HUES64 (cell line): Measurements from ENCODE around the gene ITGA3.

ENCODE experiments used
- H3K27ac ChIP-seq: 2 replicates; pipeline ENCODE4 v1.7.0; 2013; ENCODE audit warnings: low read depth, low read length, inconsistent platforms
- H3K27me3 ChIP-seq: 2 replicates; pipeline ENCODE4 v1.6.1; 2013; ENCODE audit warnings: mild to moderate bottlenecking, low read length; ENCODE audit not compliant: insufficient read depth
- H3K36me3 ChIP-seq: 2 replicates; pipeline ENCODE4 v1.6.1; 2013; ENCODE audit warnings: mild to moderate bottlenecking, low read length; ENCODE audit not compliant: insufficient read depth
- H3K4me1 ChIP-seq: 2 replicates; pipeline ENCODE4 v1.6.1; 2013; ENCODE audit warnings: mild to moderate bottlenecking, low read length, moderate library complexity; ENCODE audit not compliant: insufficient read depth
- H3K4me3 ChIP-seq: 2 replicates; pipeline ENCODE4 v1.5.1; 2013; ENCODE audit warnings: mild to moderate bottlenecking, low read length, moderate library complexity
- H3K9ac ChIP-seq: 2 replicates; pipeline ENCODE4 v1.6.1; 2013; ENCODE audit warnings: mild to moderate bottlenecking, low read depth, low read length
- H3K9me3 ChIP-seq: 2 replicates; pipeline ENCODE4 v1.6.1; 2013; ENCODE audit warnings: low read depth, low read length; ENCODE audit not compliant: insufficient read depth
- WGBS: fragments of 150-250, 120-280 bp; methylation state at CpG from one replicate; pipeline ENCODE4 v1.1.7; 2013; ENCODE audit warnings: missing lambda C conversion rate; 5-methylcytosine and 5-hydroxymethylcytosine counted together

Gene ITGA3

GRCh38 chr17:50074227-50074626, 18.3 kb downstream of the ITGA3 start:
- Histone ChIP-seq H3K4me3 (no peak overlapping the region), H3K4me1 (no peaks in the 10 kb centered on the region), H3K36me3 (peaks cover 40% of the 10 kb centered on the region; the same call in 1 of the 2 replicates), H3K9me3 (no peaks in the 10 kb centered on the region), H3K9ac (no peak overlapping the region), H3K27ac (no peak overlapping the region), H3K27me3 (no peaks in the 10 kb centered on the region)
- WGBS = 95% methylated on average over 6 of the region's 6 CpGs

GRCh38 chr17:50075446-50076032, 19.6 kb downstream of the ITGA3 start:
- Histone ChIP-seq H3K27me3 (no peaks in the 10 kb centered on the region), H3K4me3 (no peak overlapping the region), H3K4me1 (no peaks in the 10 kb centered on the region), H3K9ac (no peak overlapping the region), H3K27ac (no peak overlapping the region), H3K36me3 (peaks cover 40% of the 10 kb centered on the region; the same call in 1 of the 2 replicates), H3K9me3 (no peaks in the 10 kb centered on the region)
- WGBS = 96% methylated on average over 16 of the region's 16 CpGs

- Histone ChIP-seq H3K4me3 (no peak overlapping the region), H3K36me3 (peaks cover 41% of the 10 kb centered on the region; the same call in 1 of the 2 replicates)
- 88% methylated on average over 16 of the region's 16 CpGs for WGBS
Observed at GRCh38 chr17:50076221-50076590, 20.3 kb downstream of the ITGA3 start.

GRCh38 chr17:50076591-50077235, 20.8 kb downstream of the ITGA3 start:
- no peaks in the 10 kb centered on the region for H3K9me3 ChIP-seq
- WGBS = 69% methylated on average over 39 of the region's 39 CpGs
- H3K27me3 ChIP-seq = no peaks in the 10 kb centered on the region
- no peak overlapping the region for H3K27ac ChIP-seq
- peaks cover 43% of the 10 kb centered on the region; the same call in 1 of the 2 replicates for H3K36me3 ChIP-seq
- H3K9ac ChIP-seq = no peak overlapping the region
- H3K4me3 ChIP-seq = no peak overlapping the region
- H3K4me1 ChIP-seq = no peaks in the 10 kb centered on the region

More at GRCh38 chr17:50076221-50076590, 20.3 kb downstream of the ITGA3 start:
- H3K27ac ChIP-seq = no peak overlapping the region
- no peaks in the 10 kb centered on the region for H3K4me1 ChIP-seq
- H3K9ac ChIP-seq = no peak overlapping the region
- H3K9me3 ChIP-seq = no peaks in the 10 kb centered on the region
- H3K27me3 ChIP-seq = no peaks in the 10 kb centered on the region

GRCh38 chr17:50078430-50078829, 22.5 kb downstream of the ITGA3 start:
- Histone ChIP-seq H3K9me3 (no peaks in the 10 kb centered on the region), H3K4me1 (no peaks in the 10 kb centered on the region), H3K27me3 (no peaks in the 10 kb centered on the region), H3K36me3 (peaks cover 49% of the 10 kb centered on the region; the same call in 1 of the 2 replicates), H3K9ac (no peak overlapping the region), H3K27ac (no peak overlapping the region), H3K4me3 (no peak overlapping the region)
- 90% methylated on average over 3 of the region's 4 CpGs for WGBS

- H3K9me3 ChIP-seq = no peaks in the 10 kb centered on the region
- peaks cover 47% of the 10 kb centered on the region; the same call in 1 of the 2 replicates for H3K36me3 ChIP-seq
- no peak overlapping the region for H3K4me3 ChIP-seq
- H3K4me1 ChIP-seq = no peaks in the 10 kb centered on the region
- no peak overlapping the region for H3K9ac ChIP-seq
- 86% methylated on average over 12 of the region's 12 CpGs for WGBS
- H3K27ac ChIP-seq = no peak overlapping the region
- H3K27me3 ChIP-seq = no peaks in the 10 kb centered on the region
Observed at GRCh38 chr17:50079334-50080095, 23.6 kb downstream of the ITGA3 start.

- Histone ChIP-seq H3K27me3 (no peaks in the 10 kb centered on the region), H3K9ac (no peak overlapping the region), H3K4me1 (no peaks in the 10 kb centered on the region), H3K36me3 (peaks cover 45% of the 10 kb centered on the region; the same call in 1 of the 2 replicates), H3K9me3 (no peaks in the 10 kb centered on the region), H3K27ac (no peak overlapping the region), H3K4me3 (no peak overlapping the region)
- WGBS = 83% methylated on average over 11 of the region's 11 CpGs
Observed at GRCh38 chr17:50080096-50080480, 24.2 kb downstream of the ITGA3 start.

GRCh38 chr17:50080827-50081226, 24.9 kb downstream of the ITGA3 start:
- no peak overlapping the region for H3K27ac ChIP-seq
- 95% methylated on average over 7 of the region's 7 CpGs for WGBS
- no peaks in the 10 kb centered on the region for H3K27me3 ChIP-seq
- H3K9ac ChIP-seq = no peak overlapping the region
- H3K36me3 ChIP-seq = peaks cover 42% of the 10 kb centered on the region; the same call in 1 of the 2 replicates
- H3K9me3 ChIP-seq = no peaks in the 10 kb centered on the region
- H3K4me1 ChIP-seq = no peaks in the 10 kb centered on the region
- no peak overlapping the region for H3K4me3 ChIP-seq

- 94% methylated on average over 4 of the region's 5 CpGs for WGBS
Observed at GRCh38 chr17:50081757-50082156, 25.8 kb downstream of the ITGA3 start.

GRCh38 chr17:50087246-50087911, 31.5 kb downstream of the ITGA3 start:
- no peak overlapping the region for H3K4me3 ChIP-seq
- H3K27me3 ChIP-seq = no peaks in the 10 kb centered on the region
- no peak overlapping the region for H3K9ac ChIP-seq
- no peaks in the 10 kb centered on the region for H3K9me3 ChIP-seq
- peaks cover 13% of the 10 kb centered on the region; the same call in 1 of the 2 replicates for H3K36me3 ChIP-seq
- H3K27ac ChIP-seq = no peak overlapping the region
- WGBS = 65% methylated on average over 10 of the region's 10 CpGs
- H3K4me1 ChIP-seq = no peaks in the 10 kb centered on the region

More at GRCh38 chr17:50081757-50082156, 25.8 kb downstream of the ITGA3 start:
- Histone ChIP-seq H3K27ac (no peak overlapping the region), H3K4me3 (no peak overlapping the region), H3K36me3 (peaks cover 42% of the 10 kb centered on the region; the same call in 1 of the 2 replicates), H3K9ac (no peak overlapping the region), H3K4me1 (no peaks in the 10 kb centered on the region), H3K27me3 (no peaks in the 10 kb centered on the region), H3K9me3 (no peaks in the 10 kb centered on the region)
